ENCODE measurements around the gene SPARC. TPM values are rescaled to one million over a fixed set of nuclear protein-coding genes. Genes with fewer than 3 reads are reported as not detected.

Gene SPARC
- total RNA-seq, 4 donors from 2014 or later = 194 to 521 (median 352) TPM

- Histone ChIP-seq H3K27ac (no peak overlapping the region), H3K9me3 (no peaks in the 10 kb centered on the region), H3K4me3 (no peak overlapping the region), H3K36me3 (no peaks in the 10 kb centered on the region), H3K4me1 (peaks cover 0 to 22% (median 0%) of the 10 kb centered on the region in 3 donors), H3K27me3 (no peaks in the 10 kb centered on the region)
- ATAC-seq = no peak
- WGBS, 2 donors (ENCODE audit: low coverage in 1 of 2) = 60 to 67% methylated on average over 1 of the region's 2 CpGs
- no peak for TF ChIP-seq CTCF (IDR thresholded peaks at IDR 0.05)
- no peak for TF ChIP-seq POLR2AphosphoS5 (IDR thresholded peaks at IDR 0.05)
- no peak for TF ChIP-seq EP300 (IDR thresholded peaks at IDR 0.05)
- no peak for TF ChIP-seq POLR2A (IDR thresholded peaks at IDR 0.05)
Observed at GRCh38 chr5:151724360-151724759, 37.6 kb upstream of the SPARC start.

- no peaks in the 10 kb centered on the region for H3K9me3 ChIP-seq
- no peak for TF ChIP-seq EP300 (IDR thresholded peaks at IDR 0.05)
- no peak for TF ChIP-seq POLR2A (IDR thresholded peaks at IDR 0.05)
- no peak for TF ChIP-seq CTCF (IDR thresholded peaks at IDR 0.05)
- TF ChIP-seq POLR2AphosphoS5 (IDR thresholded peaks at IDR 0.05) = no peak
- H3K27me3 ChIP-seq = no peaks in the 10 kb centered on the region
- no peak overlapping the region for H3K27ac ChIP-seq
- H3K36me3 ChIP-seq = no peaks in the 10 kb centered on the region
- no peak for ATAC-seq
- peaks cover 0 to 40% (median 9%) of the 10 kb centered on the region in 3 donors for H3K4me1 ChIP-seq
- no peak overlapping the region for H3K4me3 ChIP-seq
Observed at GRCh38 chr5:151722546-151722945, 35.8 kb upstream of the SPARC start.

- H3K36me3 ChIP-seq = no peaks in the 10 kb centered on the region
- no peak overlapping the region for H3K4me3 ChIP-seq
- peaks cover 0 to 43% (median 11%) of the 10 kb centered on the region in 3 donors for H3K4me1 ChIP-seq
- H3K27ac ChIP-seq = no peak overlapping the region
- ATAC-seq = no peak
- TF ChIP-seq EP300 (IDR thresholded peaks at IDR 0.05) = no peak
- no peaks in the 10 kb centered on the region for H3K9me3 ChIP-seq
- H3K27me3 ChIP-seq = no peaks in the 10 kb centered on the region
Observed at GRCh38 chr5:151721812-151722391, 35.2 kb upstream of the SPARC start.

- no peak overlapping the region for H3K4me3 ChIP-seq
- H3K4me1 ChIP-seq = peaks cover 0 to 36% (median 11%) of the 10 kb centered on the region in 3 donors
- WGBS, 2 donors (ENCODE audit: low coverage in 1 of 2) = 68 to 72% methylated on average over 2 of the region's 3 CpGs
- no peaks in the 10 kb centered on the region for H3K9me3 ChIP-seq
- no peak for ATAC-seq
- H3K36me3 ChIP-seq = no peaks in the 10 kb centered on the region
- no peaks in the 10 kb centered on the region for H3K27me3 ChIP-seq
- TF ChIP-seq CTCF (IDR thresholded peaks at IDR 0.05) = no peak
- no peak for TF ChIP-seq POLR2A (IDR thresholded peaks at IDR 0.05)
- no peak for TF ChIP-seq EP300 (IDR thresholded peaks at IDR 0.05)
- TF ChIP-seq POLR2AphosphoS5 (IDR thresholded peaks at IDR 0.05) = no peak
- no peak overlapping the region for H3K27ac ChIP-seq
Observed at GRCh38 chr5:151721087-151721646, 34.5 kb upstream of the SPARC start.

GRCh38 chr5:151720215-151720614 lies 33.5 kb upstream of the SPARC start:
- H3K9me3 ChIP-seq = no peaks in the 10 kb centered on the region
- H3K4me3 ChIP-seq = no peak overlapping the region
- no peaks in the 10 kb centered on the region for H3K27me3 ChIP-seq
- ATAC-seq = no peak
- peaks cover 0 to 35% (median 11%) of the 10 kb centered on the region in 3 donors for H3K4me1 ChIP-seq
- H3K27ac ChIP-seq = no peak overlapping the region
- 82 to 85% methylated on average over 2 of the region's 2 CpGs for WGBS, 2 donors (ENCODE audit: low coverage in 1 of 2)
- TF ChIP-seq EP300 (IDR thresholded peaks at IDR 0.05) = no peak
- no peak for TF ChIP-seq POLR2AphosphoS5 (IDR thresholded peaks at IDR 0.05)
- TF ChIP-seq POLR2A (IDR thresholded peaks at IDR 0.05) = no peak
- no peak for TF ChIP-seq CTCF (IDR thresholded peaks at IDR 0.05)
- no peaks in the 10 kb centered on the region for H3K36me3 ChIP-seq
